ENCODE results near the gene HES4. TPM values are rescaled to one million over a fixed set of nuclear protein-coding genes. Genes with fewer than 3 reads are reported as not detected.

HES4 gene
- 1.2 and 2.2 TPM in 2 replicates for total RNA-seq (2013; cell fraction: nucleolus; rRNA removed)
- 0.73 and 0.76 TPM in 2 replicates for total RNA-seq (2014; rRNA removed)
- total RNA-seq (2014; rRNA removed; fragmentation: Illumina TruSeq; extraction: Trizol) = not detected in 2 replicates
- total RNA-seq (2021) = 0.97 and 1.2 TPM in 2 replicates
- polyA plus RNA-seq (2011; ENCODE audit: low read depth) = 0.45 TPM
- 0.62 and 1.7 TPM in 2 replicates for polyA plus RNA-seq (2011; rRNA removed)
- polyA plus RNA-seq (2011; cell fraction: cytosol; rRNA removed) = 5.7 and 9.0 TPM in 2 replicates
- 26.7 and 31.4 TPM in 2 replicates for polyA plus RNA-seq (2011; cell fraction: nucleus; rRNA removed)
- 0.47 and 2.2 TPM in 2 replicates for polyA plus RNA-seq (2012)
- polyA plus RNA-seq (2014; fragmentation: Illumina TruSeq; extraction: Trizol) = not detected in 2 replicates
- not detected for polyA plus RNA-seq (2014; fragmentation: Nextera tagmentation; extraction: Ambion mirVana)
- polyA plus RNA-seq (2014; rRNA removed) = 0.75 and 0.85 TPM in 2 replicates
- polyA plus RNA-seq (2016; fragmentation: Nextera tagmentation; extraction: Ambion mirVana) = under 1 TPM in 1 of 2 experiments, not detected in 1; 0.44 TPM
- 0.41 TPM in 1 of 2 replicates, not detected in the other for polyA minus RNA-seq (2011; rRNA and poly(A)+ RNA removed)
- 2.3 and 3.1 TPM in 2 replicates for polyA minus RNA-seq (2011; cell fraction: cytosol; rRNA and poly(A)+ RNA removed)
- polyA minus RNA-seq (2011; cell fraction: nucleus; rRNA and poly(A)+ RNA removed) = 3.3 and 3.7 TPM in 2 replicates
- Bru-seq, nascent RNA = percentile 45 among the genes with signal in this experiment
- BruChase-seq, experiment 1, labeled RNA remaining after a 6-hour chase = percentile 62 among the genes with signal in this experiment
- BruChase-seq, experiment 2, labeled RNA remaining after a 2-hour chase = percentile 55 among the genes with signal in this experiment
- long read RNA-seq, experiment 1 = 0 reads
- long read RNA-seq, experiment 2 = 0 reads

- Histone ChIP-seq H3K9ac (ENCODE audit: control insufficient read depth, insufficient read depth, low read length) (peak within 1 kb of the TSS; percentile 44), H3K27ac (ENCODE audit: control insufficient read depth, insufficient read depth) (no peak within 1 kb of the TSS), H3K9me3 (replicated peaks; ENCODE audit: control insufficient read depth, insufficient read depth, low read length) (no peaks in the 10 kb centered on the region), H3K4me2 (ENCODE audit: control insufficient read depth, insufficient read depth) (peak within 1 kb of the TSS; percentile 96), H3K4me1 (ENCODE audit: control insufficient read depth, insufficient read depth, low read length) (peaks cover 19% of the 10 kb centered on the region), H3K27me3 (replicated peaks in 1 of 2; ENCODE audit: control insufficient read depth in 2 of 2, insufficient read depth in 2 of 2, low read length in 1 of 2) (peaks cover 0 to 20% of the 10 kb centered on the region in 2 experiments; a peak in 2 of 4 replicates), H3K4me3 (peak within 1 kb of the TSS; percentile 66), H4K20me1 (ENCODE audit: control insufficient read depth, insufficient read depth) (no peaks in the 10 kb centered on the region), H3K36me3 (ENCODE audit: control insufficient read depth in 2 of 2, insufficient read depth in 2 of 2, low read length in 1 of 2) (no peaks in the 10 kb centered on the region), H2AFZ (ENCODE audit: control insufficient read depth, low read depth, low read length) (peak within 1 kb of the TSS; percentile 75), H3K79me2 (ENCODE audit: control insufficient read depth, insufficient read depth, low read length) (no peaks in the 10 kb centered on the region)
- in situ Hi-C loops (cut with MboI) (no loop called here), intact Hi-C loops (cut with micrococcal nuclease; ENCODE audit: unreplicated experiment) (no loop called here)
- FAIRE-seq = no peak
- BruUV-seq (replicated peaks) = no TSS peak
- no peak for DNase-seq (ENCODE audit: low read depth, low spot score)
- POLR2A ChIA-PET = interaction anchor here (2.6 kb wide), 1 partner anchor 7 kb away, joined by 10 read pairs; no protein-coding TSS in a partner anchor
- RAD21 ChIA-PET (ENCODE audit: unreplicated experiment) = interaction anchor here (0.6 to 1.0 kb wide), 3 partner anchors 16 to 777 kb away, joined by 3 to 4 read pairs (median 3); no protein-coding TSS in a partner anchor
- CTCF ChIA-PET = interaction anchor here (5.6 kb wide), 1 partner anchor 16 kb away, joined by 56 read pairs; the partner anchor contains the start of gene PERM1
- 4% methylated on average over 49 of the region's 95 CpGs for WGBS (ENCODE audit: insufficient coverage, insufficient replicate concordance, low lambda C conversion rate, missing lambda C conversion rate)
- SMC1A ChIA-PET (ENCODE audit: uncharacterized antibody, unreplicated experiment) = interaction anchor here (1.3 to 1.6 kb wide), 2 partner anchors 13 to 15 kb away, joined by 3 read pairs; partner anchors contain the start of gene ISG15
- peak; percentile 59 for ATAC-seq
- TF ChIP-seq BHLHE40 (IDR thresholded peaks at IDR 0.05; ENCODE audit: borderline replicate concordance in 1 of 2, low read depth in 2 of 2, low read length in 1 of 2) (peak in 1 of 2 experiments; percentile 73; a peak in 1 of 4 replicates), SREBF2 (IDR thresholded peaks at IDR 0.05; ENCODE audit: low read length) (no peak), BACH1 (IDR thresholded peaks at IDR 0.05; ENCODE audit: borderline replicate concordance) (peak; percentile 21), CHD1 (IDR thresholded peaks at IDR 0.05; ENCODE audit: low read depth, low read length) (no peak), POLR2A (IDR thresholded peaks at IDR 0.05; ENCODE audit: low read depth, low read length) (0 out of 2 replicates have a peak, but pooled peaks have one; percentile 16), GABPA (IDR thresholded peaks at IDR 0.05; ENCODE audit: low read depth) (no peak), GATAD2B (conservative IDR thresholded peaks at IDR 0.05; ENCODE audit: low read depth) (peak; percentile 50), PBX3 (IDR thresholded peaks at IDR 0.05; ENCODE audit: insufficient replicate concordance, low read depth, low read length) (peak; percentile 89), ZNF592 (IDR thresholded peaks at IDR 0.05) (no peak), ZSCAN29 (IDR thresholded peaks at IDR 0.05) (peak; percentile 93), CBX3 (IDR thresholded peaks at IDR 0.05; ENCODE audit: borderline replicate concordance, low read depth) (no peak), CTCF (IDR thresholded peaks at IDR 0.05 in 2 of 3, conservative IDR thresholded peaks at IDR 0.05 in 1 of 3; ENCODE audit: control insufficient read depth in 2 of 3, extremely low read depth in 1 of 3, insufficient read depth in 1 of 3, low read depth in 3 of 3, low read length in 3 of 3) (no peak)
Measured at GRCh38 chr1:999725-1000356, at the start of gene HES4. Gene HES4 (minus strand): TSS chr1:1000097. CDS start chr1:999973, 124 bp downstream.

Measured in GM12878 (cell line).